ENCODE results near the gene PLIN3. TPM values are rescaled to one million over a fixed set of nuclear protein-coding genes. Genes with fewer than 3 reads are reported as not detected.

PLIN3 gene
- total RNA-seq = 10 to 100 TPM; 61.3 to 76.5 TPM

GRCh38 chr19:4867534-4868285 is at the start of gene PLIN3:
Gene PLIN3 (minus strand): TSS chr19:4867667. CDS start chr19:4861394, 6,273 bp downstream.
- no peaks in the 10 kb centered on the region for H3K9me3 ChIP-seq
- intact Hi-C loops (cut with DNase I) = no loop called here
- peak; percentile 96 for DNase-seq (ENCODE audit: low spot score)
- TF ChIP-seq CTCF (IDR thresholded peaks at IDR 0.05) (no peak), POLR2A (IDR thresholded peaks at IDR 0.05) (peak; percentile 87), POLR2AphosphoS5 (IDR thresholded peaks at IDR 0.05) (peak; percentile 90)
- H3K27me3 ChIP-seq (replicated peaks; ENCODE audit: insufficient read depth) = no peaks in the 10 kb centered on the region
- H3K4me1 ChIP-seq (replicated peaks) = no peaks in the 10 kb centered on the region
- WGBS = 9% methylated on average over 36 of the region's 46 CpGs
- H3K4me3 ChIP-seq = peak within 1 kb of the TSS; percentile 67 to 72
- H3K36me3 ChIP-seq = no peaks in the 10 kb centered on the region
- peak within 1 kb of the TSS; percentile 83 to 88 for H3K27ac ChIP-seq

GRCh38 chr19:4916292-4917082 is 49.0 kb upstream of the PLIN3 start:
- Histone ChIP-seq H3K36me3 (no peaks in the 10 kb centered on the region), H3K27ac (no peak overlapping the region), H3K4me1 (replicated peaks) (no peaks in the 10 kb centered on the region), H3K9me3 (no peaks in the 10 kb centered on the region), H3K4me3 (no peak overlapping the region), H3K27me3 (replicated peaks; ENCODE audit: insufficient read depth) (no peaks in the 10 kb centered on the region)
- DNase-seq (ENCODE audit: low spot score) = no peak
- WGBS = 88% methylated on average over 41 of the region's 41 CpGs
- TF ChIP-seq POLR2AphosphoS5 (IDR thresholded peaks at IDR 0.05) (no peak), POLR2A (IDR thresholded peaks at IDR 0.05) (no peak), CTCF (IDR thresholded peaks at IDR 0.05) (no peak)
- intact Hi-C loops (cut with DNase I) = no loop called here

- H3K4me1 ChIP-seq (replicated peaks) = peaks cover 8% of the 10 kb centered on the region
- TF ChIP-seq POLR2A (IDR thresholded peaks at IDR 0.05) (no peak), POLR2AphosphoS5 (IDR thresholded peaks at IDR 0.05) (peak; percentile 67)
- H3K27ac ChIP-seq = peak overlapping the region; percentile 10 to 27
- peak; percentile 80 for DNase-seq (ENCODE audit: low spot score)
- H3K4me3 ChIP-seq = no peak overlapping the region
- no peaks in the 10 kb centered on the region for H3K9me3 ChIP-seq
- intact Hi-C loops (cut with DNase I) = no loop called here
- no peaks in the 10 kb centered on the region for H3K27me3 ChIP-seq (replicated peaks; ENCODE audit: insufficient read depth)
- no peaks in the 10 kb centered on the region for H3K36me3 ChIP-seq
- 68% methylated on average over 23 of the region's 23 CpGs for WGBS
Observed at GRCh38 chr19:4914736-4915501, 47.5 kb upstream of the PLIN3 start.

GRCh38 chr19:4913996-4914735 is 46.7 kb upstream of the PLIN3 start:
- Histone ChIP-seq H3K27me3 (replicated peaks; ENCODE audit: insufficient read depth) (no peaks in the 10 kb centered on the region), H3K4me3 (no peak overlapping the region), H3K36me3 (no peaks in the 10 kb centered on the region), H3K4me1 (replicated peaks) (peaks cover 8% of the 10 kb centered on the region), H3K9me3 (no peaks in the 10 kb centered on the region), H3K27ac (peak overlapping the region in 1 of 2 donors; percentile 27)
- WGBS = 79% methylated on average over 24 of the region's 24 CpGs
- TF ChIP-seq POLR2A (IDR thresholded peaks at IDR 0.05) (no peak), POLR2AphosphoS5 (IDR thresholded peaks at IDR 0.05) (no peak), CTCF (IDR thresholded peaks at IDR 0.05) (no peak)
- no peak for DNase-seq (ENCODE audit: low spot score)
- intact Hi-C loops (cut with DNase I) = no loop called here

All from prostate gland (tissue), 2 donors.